Endothelial cell of umbilical vein (primary cell): ENCODE results near the gene PTMA. TPM values are rescaled to one million over a fixed set of nuclear protein-coding genes. Genes with fewer than 3 reads are reported as not detected.

ENCODE experiments used
- BruUV-seq: library from RNA; stranded (reverse); fragments of 400-500 nt; replicated peaks from 2 replicates; lab custom pipeline; 2021; lab: Mats Ljungman, UMichigan
- CTCF ChIA-PET: fragments of 300-600, 350-600 bp; sonication (Branson Sonifier 250); formaldehyde crosslinking; loops from one replicate; lab custom pipeline; 2021; ENCODE audit warnings: antibody characterized with exemption, inconsistent platforms; lab: Charles Lee
- POLR2A ChIA-PET: fragments of 300-600, 350-600 bp; sonication (Branson Sonifier 250); formaldehyde crosslinking; loops from one replicate; lab custom pipeline; 2021; ENCODE audit warnings: antibody characterized with exemption, inconsistent platforms; lab: Charles Lee
- DNase-seq: peaks from one replicate; pipeline ENCODE4 v3.0.0-alpha.2; 2011; ENCODE audit warnings: low read depth, low spot score
- FAIRE-seq: peaks from 2 replicates; lab custom pipeline; 2011; peaks lifted over from hg19 to GRCh38; lab: Jason Lieb, UNC
- H2AFZ ChIP-seq: 2 replicates; pipeline ENCODE4 v1.6.0; 2012; ENCODE audit warnings: low read depth, low read length, control low read depth, inconsistent platforms
- H3K27ac ChIP-seq: 2 replicates; pipeline ENCODE4 v1.5.1; 2011; ENCODE audit warnings: low read depth, mild to moderate bottlenecking, control low read depth, low read length, moderate library complexity; ENCODE audit not compliant: insufficient read depth
- H3K27me3 ChIP-seq, 2 experiments: 2 replicates each; pipeline versions ENCODE4 v1.6.0 to v1.6.1; 2011; ENCODE audit warnings: low read length in 2 of 2, mixed read lengths in 1 of 2; ENCODE audit not compliant: control insufficient read depth in 2 of 2, insufficient read depth in 2 of 2
- H3K36me3 ChIP-seq, 2 experiments: 2 replicates in 1 of 2; 3 replicates in 1 of 2; pipeline ENCODE4 v1.5.1; 2011; ENCODE audit warnings: low read length in 2 of 2, mild to moderate bottlenecking in 1 of 2, moderate library complexity in 1 of 2; ENCODE audit not compliant: control insufficient read depth in 2 of 2, insufficient read depth in 2 of 2; ENCODE audit errors: extremely low read depth in 1 of 2
- H3K4me1 ChIP-seq: 3 replicates; pipeline ENCODE4 v1.5.1; 2011; ENCODE audit warnings: mild to moderate bottlenecking, low read length; ENCODE audit not compliant: control insufficient read depth, insufficient read depth; ENCODE audit errors: extremely low read depth
- H3K4me2 ChIP-seq: 2 replicates; pipeline ENCODE4 v1.6.1; 2011; ENCODE audit warnings: low read length, control low read depth, mixed read lengths; ENCODE audit not compliant: insufficient read depth
- H3K4me3 ChIP-seq, 3 experiments: fragments of 200-600 bp in 1 of 3; sonication (generic), shearing (Covaris generic) in 1 of 3; replicated peaks in 1 of 3; 2 replicates each; pipeline ENCODE4 v1.5.1; 2011 to 2016; ENCODE audit warnings: control low read depth in 3 of 3, low read length in 3 of 3, mild to moderate bottlenecking in 2 of 3, inconsistent platforms in 1 of 3, low read depth in 1 of 3, moderate library complexity in 1 of 3; ENCODE audit not compliant: insufficient read depth in 1 of 3
- H3K79me2 ChIP-seq: 2 replicates; pipeline ENCODE4 v1.6.0; 2012; ENCODE audit warnings: low read length, inconsistent platforms; ENCODE audit not compliant: control insufficient read depth, insufficient read depth
- H3K9ac ChIP-seq: replicated peaks from 2 replicates; pipeline ENCODE3; 2011; ENCODE audit warnings: low read length, control low read depth; ENCODE audit not compliant: insufficient read depth; ENCODE audit errors: extremely low read depth
- H3K9me1 ChIP-seq: replicated peaks from 3 replicates; pipeline ENCODE4 v1.6.0; 2011; ENCODE audit warnings: mild to moderate bottlenecking, low read length; ENCODE audit not compliant: control insufficient read depth, insufficient read depth; ENCODE audit errors: extremely low read depth
- H3K9me3 ChIP-seq: replicated peaks from 2 replicates; pipeline ENCODE4 v1.5.1; 2012; ENCODE audit warnings: low read length, inconsistent platforms; ENCODE audit not compliant: control insufficient read depth, insufficient read depth
- H4K20me1 ChIP-seq: replicated peaks from 2 replicates; pipeline ENCODE3; 2011; ENCODE audit warnings: mild to moderate bottlenecking, low read length; ENCODE audit not compliant: control insufficient read depth, insufficient read depth; ENCODE audit errors: extremely low read depth
- CTCF ChIP-seq, 2 donors: IDR thresholded peaks; 1 replicate in 1 of 2; 2 replicates in 1 of 2; pipeline ENCODE4 v1.5.1; 2011; ENCODE audit warnings: low read length in 2 of 2, mild to moderate bottlenecking in 2 of 2, moderate library complexity in 2 of 2, control low read depth in 1 of 2, inconsistent platforms in 1 of 2, low read depth in 1 of 2; ENCODE audit not compliant: insufficient read depth in 1 of 2; ENCODE audit errors: extremely low read depth in 1 of 2
- EZH2 ChIP-seq: IDR thresholded peaks from 2 replicates; pipeline ENCODE4 v1.6.1; 2012; ENCODE audit warnings: borderline replicate concordance, low read depth, mild to moderate bottlenecking, moderate library complexity, low read length, inconsistent platforms; ENCODE audit not compliant: severe bottlenecking
- FOS ChIP-seq: IDR thresholded peaks from 2 replicates; pipeline ENCODE4 v1.6.1; 2011; ENCODE audit warnings: mild to moderate bottlenecking, low read length, moderate library complexity, borderline replicate concordance; ENCODE audit not compliant: insufficient read depth
- GATA2 ChIP-seq: IDR thresholded peaks from 2 replicates; pipeline ENCODE4 v1.7.0; 2011; ENCODE audit warnings: low read depth, mild to moderate bottlenecking, moderate library complexity, mixed read lengths, low read length; ENCODE audit not compliant: insufficient read length, insufficient read depth
- JUN ChIP-seq: IDR thresholded peaks from 2 replicates; pipeline ENCODE4 v1.6.1; 2011; ENCODE audit warnings: borderline replicate concordance, low read depth; ENCODE audit not compliant: insufficient read length, insufficient read depth
- MAX ChIP-seq: IDR thresholded peaks from 2 replicates; pipeline ENCODE4 v1.6.1; 2011; ENCODE audit not compliant: insufficient read depth, insufficient read length
- MYC ChIP-seq: IDR thresholded peaks from one replicate; pipeline ENCODE4 v1.6.1; 2011; ENCODE audit warnings: mild to moderate bottlenecking, low read depth, low read length
- POLR2A ChIP-seq: IDR thresholded peaks from 2 replicates; pipeline ENCODE4 v1.6.1; 2012; ENCODE audit warnings: low read depth, mild to moderate bottlenecking, control low read depth, low read length
- POLR2AphosphoS5 ChIP-seq: IDR thresholded peaks from 2 replicates; pipeline ENCODE4 v1.6.1; 2012; ENCODE audit warnings: low read depth, mild to moderate bottlenecking, control low read depth, low read length, moderate library complexity; ENCODE audit not compliant: insufficient read depth
- dilution Hi-C: fragments of 300-500 bp; cut with MboI; formaldehyde crosslinking; loops from one replicate; pipeline ENCODE4 v1.15.0; 2019; ENCODE audit warnings: low sequenced_read_pairs; ENCODE audit not compliant: extremely low pct_ligation_motif_present
- intact Hi-C: fragments of 100-400 bp; cut with micrococcal nuclease; formaldehyde crosslinking; loops from one replicate; pipeline ENCODE4 v1.10.0; 2022
- polyA plus RNA-seq, 4 experiments: library from polyadenylated mRNA; depleted of rRNA in 3 of 4; stranded (reverse) in 3 of 4; unstranded in 1 of 4; fragments of >200 nt; gene quantifications; 2 replicates each; pipeline versions ENCODE4 v1.2.1 to v1.2.3, GENCODE V29; 2011 to 2012; ENCODE audit warnings: missing spikeins in 1 of 4
- small RNA-seq: library from RNA; depleted of rRNA; stranded (forward); fragments of <200 nt; gene quantifications from one replicate; pipeline ENCODE3, GENCODE V24; 2012; ENCODE audit warnings: low replicate concordance, low read depth; ENCODE audit not compliant: insufficient read depth, insufficient read length
- total RNA-seq: library from RNA; stranded (reverse); gene quantifications from 2 replicates; pipeline ENCODE4 v1.2.3, GENCODE V29; 2021

PTMA gene
- total and polyA plus RNA-seq, 2 donors (not counting 3 experiments of a cell fraction or from before 2014, with no cell fraction given) = 404 to 1,488 TPM

- Histone ChIP-seq H3K36me3 (no peaks in the 10 kb centered on the region), H3K9me1 (no peaks in the 10 kb centered on the region), H3K9ac (no peak overlapping the region), H3K27me3 (no peaks in the 10 kb centered on the region), H2AFZ (no peak overlapping the region), H4K20me1 (no peaks in the 10 kb centered on the region), H3K4me2 (no peak overlapping the region), H3K27ac (no peak overlapping the region), H3K9me3 (no peaks in the 10 kb centered on the region), H3K79me2 (no peaks in the 10 kb centered on the region), H3K4me1 (no peaks in the 10 kb centered on the region), H3K4me3 (no peak overlapping the region)
- TF ChIP-seq MYC = no peak
- no peak for TF ChIP-seq GATA2
- TF ChIP-seq MAX = no peak
- no peak for TF ChIP-seq EZH2
- TF ChIP-seq FOS = no peak
- TF ChIP-seq POLR2AphosphoS5 = no peak
- TF ChIP-seq CTCF (IDR thresholded peaks at IDR 0.05; ENCODE audit: extremely low read depth in 1 of 2, insufficient read depth in 1 of 2, low read depth in 1 of 2, low read length in 2 of 2) = no peak
- no peak for TF ChIP-seq POLR2A
- no peak for TF ChIP-seq JUN
- no TSS peak for BruUV-seq
- DNase-seq (no peak), FAIRE-seq (no peak)
- dilution Hi-C loops = no loop called here
- POLR2A ChIA-PET = no interaction called here
- intact Hi-C loops = no loop called here
- CTCF ChIA-PET = interaction anchor here (1.0 to 1.5 kb wide), 4 partner anchors 17 to 160 kb away, joined by 3 to 4 read pairs (median 4); no protein-coding TSS in a partner anchor
Measured at GRCh38 chr2:231761735-231762134, 53.4 kb downstream of the PTMA start.

Small RNA genes within 50 kb of the gene (small RNA-seq; reads per million reads assigned to genes)
- not detected for gene RF00015

Other genes starting within 250 kb of the PTMA start
- gene NCL, start 244.0 kb upstream of the PTMA start, total RNA-seq = 701 and 708 TPM in 2 replicates
- gene NCL, start 244.0 kb upstream of the PTMA start, polyA plus RNA-seq = 14.9 and 35.3 TPM in 2 replicates
- gene NMUR1, start 178.1 kb upstream of the PTMA start, total RNA-seq = not detected in 2 replicates
- gene NMUR1, start 178.1 kb upstream of the PTMA start, polyA plus RNA-seq = 0.02 TPM in 1 of 2 replicates, not detected in the other
- gene TEX44, start 115.7 kb upstream of the PTMA start, total RNA-seq = not detected in 2 replicates
- not detected in 2 replicates for gene TEX44, start 115.7 kb upstream of the PTMA start, polyA plus RNA-seq
- gene PDE6D, start 72.8 kb downstream of the PTMA start, total RNA-seq = 23.8 and 24.3 TPM in 2 replicates
- gene PDE6D, start 72.8 kb downstream of the PTMA start, polyA plus RNA-seq = 36.8 and 38.6 TPM in 2 replicates
- 42.4 and 50.3 TPM in 2 replicates for gene COPS7B, start 77.9 kb downstream of the PTMA start, total RNA-seq
- 59.2 and 60.2 TPM in 2 replicates for gene COPS7B, start 77.9 kb downstream of the PTMA start, polyA plus RNA-seq
- not detected in 2 replicates for gene NPPC, start 217.9 kb downstream of the PTMA start, total RNA-seq
- not detected in 2 replicates for gene NPPC, start 217.9 kb downstream of the PTMA start, polyA plus RNA-seq